Tibial nerve (tissue), 4 donors: ENCODE data around the gene MKNK1.

Experiments
- EP300 ChIP-seq, 2 donors: sonication (generic); formaldehyde crosslinking; IDR thresholded peaks; one replicate each; pipeline ENCODE4 v1.6.1; 2017; ENCODE audit warnings: antibody characterized with exemption in 2 of 2, mild to moderate bottlenecking in 1 of 2
- POLR2A ChIP-seq, 2 donors: fragments of 450-650 bp; IDR thresholded peaks; one replicate each; pipeline ENCODE4 v1.6.1; 2017; ENCODE audit warnings: antibody characterized with exemption in 2 of 2, mild to moderate bottlenecking in 2 of 2, moderate library complexity in 2 of 2
- TF ChIP-seq, protein P1 (sequence below), 5 experiments: fragments of 200-600 bp in 3 of 5; fragments of 450-650 bp in 2 of 5; sonication (generic) in 3 of 5; IDR thresholded peaks; one replicate each; pipeline ENCODE4 v1.5.1; 2016 to 2019; ENCODE audit warnings: antibody characterized with exemption in 5 of 5, mild to moderate bottlenecking in 3 of 5, moderate library complexity in 2 of 5

GRCh38 chr1:46558966-46559365, 45.1 kb downstream of the MKNK1 start:
- no peak for TF ChIP-seq EP300 (IDR thresholded peaks at IDR 0.05)
- TF ChIP-seq, protein P1, sequence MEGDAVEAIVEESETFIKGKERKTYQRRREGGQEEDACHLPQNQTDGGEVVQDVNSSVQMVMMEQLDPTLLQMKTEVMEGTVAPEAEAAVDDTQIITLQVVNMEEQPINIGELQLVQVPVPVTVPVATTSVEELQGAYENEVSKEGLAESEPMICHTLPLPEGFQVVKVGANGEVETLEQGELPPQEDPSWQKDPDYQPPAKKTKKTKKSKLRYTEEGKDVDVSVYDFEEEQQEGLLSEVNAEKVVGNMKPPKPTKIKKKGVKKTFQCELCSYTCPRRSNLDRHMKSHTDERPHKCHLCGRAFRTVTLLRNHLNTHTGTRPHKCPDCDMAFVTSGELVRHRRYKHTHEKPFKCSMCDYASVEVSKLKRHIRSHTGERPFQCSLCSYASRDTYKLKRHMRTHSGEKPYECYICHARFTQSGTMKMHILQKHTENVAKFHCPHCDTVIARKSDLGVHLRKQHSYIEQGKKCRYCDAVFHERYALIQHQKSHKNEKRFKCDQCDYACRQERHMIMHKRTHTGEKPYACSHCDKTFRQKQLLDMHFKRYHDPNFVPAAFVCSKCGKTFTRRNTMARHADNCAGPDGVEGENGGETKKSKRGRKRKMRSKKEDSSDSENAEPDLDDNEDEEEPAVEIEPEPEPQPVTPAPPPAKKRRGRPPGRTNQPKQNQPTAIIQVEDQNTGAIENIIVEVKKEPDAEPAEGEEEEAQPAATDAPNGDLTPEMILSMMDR (IDR thresholded peaks at IDR 0.05) = no peak
- no peak for TF ChIP-seq POLR2A (IDR thresholded peaks at IDR 0.05)
